ENCODE data around the gene METTL23.

METTL23 gene, protein sequence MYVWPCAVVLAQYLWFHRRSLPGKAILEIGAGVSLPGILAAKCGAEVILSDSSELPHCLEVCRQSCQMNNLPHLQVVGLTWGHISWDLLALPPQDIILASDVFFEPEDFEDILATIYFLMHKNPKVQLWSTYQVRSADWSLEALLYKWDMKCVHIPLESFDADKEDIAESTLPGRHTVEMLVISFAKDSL

DNA sequence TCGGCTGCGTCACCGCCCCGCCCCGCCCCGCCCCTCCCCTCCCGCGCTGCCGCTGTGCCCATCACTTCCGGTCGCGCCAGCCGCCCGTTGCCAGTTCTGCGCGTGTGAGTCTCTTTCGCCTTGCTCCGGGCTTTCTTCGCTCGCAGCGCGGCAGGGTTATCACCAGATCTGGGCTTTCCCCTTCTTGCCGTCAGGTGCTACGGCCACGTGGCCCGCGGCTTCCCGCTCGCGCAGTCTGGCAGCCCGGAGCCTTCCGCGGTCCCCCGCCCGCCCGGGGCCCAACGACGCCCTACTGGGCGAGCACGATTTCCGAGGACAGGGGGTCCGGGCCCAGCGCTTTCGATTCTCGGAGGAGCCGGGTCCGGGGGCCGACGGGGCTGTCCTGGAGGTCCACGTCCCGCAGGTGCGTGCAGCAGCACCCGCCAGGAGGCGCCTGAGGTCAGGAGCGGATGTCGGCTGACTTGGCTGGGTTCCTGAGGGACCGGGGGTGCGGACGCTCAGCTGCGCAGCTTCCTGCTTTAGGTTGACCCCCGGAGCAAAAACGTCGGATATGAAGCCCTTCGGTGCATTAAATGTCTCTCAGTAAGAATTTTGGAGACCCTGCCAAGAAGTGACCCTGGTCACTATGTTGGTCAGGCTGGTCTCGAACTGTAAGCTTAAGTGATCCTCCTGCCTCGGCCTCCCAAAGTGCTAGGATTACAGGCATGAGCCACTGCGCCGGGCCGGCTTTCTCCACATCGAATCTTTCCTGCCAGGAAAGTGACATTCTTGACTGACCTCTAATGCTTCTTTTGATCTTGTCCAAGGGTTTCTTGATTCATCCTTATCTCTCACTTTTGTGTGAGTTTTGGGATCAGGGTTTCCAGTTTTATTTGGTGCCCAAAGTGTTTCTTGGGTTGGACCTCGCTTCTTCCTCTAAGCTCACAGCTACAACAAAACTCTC, at the start of gene METTL23:
TSS of gene METTL23 (plus strand) at position 64 of the 943 bp plus-strand sequence. CDS start 2,872 bp downstream, outside the sequence.
- DNase-seq: peak in 41 of 42 donors; percentile 51 to 85 (median 71)
- intact Hi-C loops (cut with DNase I): loop anchor here (1.0 to 2.0 kb wide), 2 partner anchors 10 to 16 kb away; partner anchors contain the start of genes MXRA7 and SRSF2

DNA sequence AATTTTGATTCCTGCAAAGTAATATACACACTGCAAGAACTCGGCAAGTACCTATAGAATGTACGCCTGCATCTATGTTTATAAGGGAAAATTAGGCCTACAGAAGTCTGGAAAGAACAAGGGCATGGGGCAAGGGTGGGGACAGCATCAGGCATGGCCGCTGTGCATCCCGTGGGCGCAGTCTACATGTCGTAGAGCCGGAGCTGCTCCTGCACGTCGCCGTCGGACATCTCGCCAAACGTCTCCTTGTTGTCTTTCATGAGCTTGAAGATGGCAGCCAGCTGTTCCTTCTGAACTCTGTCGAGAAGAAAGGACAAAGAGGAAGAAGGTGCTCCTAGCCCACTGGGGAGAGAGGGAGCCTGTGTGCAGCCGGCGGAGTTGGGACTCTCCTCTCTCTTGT, 49.2 kb upstream of the METTL23 start:
- intact Hi-C loops (cut with DNase I): no loop called here

DNA sequence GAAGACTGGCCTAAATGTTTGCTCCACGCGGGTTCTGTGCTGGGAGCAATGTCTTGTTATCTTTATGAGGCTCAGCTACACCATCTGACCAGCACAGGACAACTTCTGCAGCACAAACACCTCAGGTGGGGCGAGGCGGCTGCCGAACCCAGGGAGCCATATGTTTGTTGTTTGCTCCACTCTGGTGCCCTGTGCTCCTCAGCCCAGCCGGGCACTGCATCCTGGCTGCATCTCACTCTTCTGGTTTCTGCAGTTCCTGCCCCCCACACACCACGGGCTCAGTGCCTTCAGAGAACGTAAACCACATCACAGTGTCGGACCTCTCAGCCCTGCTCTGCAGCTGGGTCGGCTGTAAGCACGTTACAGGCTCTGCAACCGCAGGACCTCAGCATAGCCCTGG, 48.3 kb upstream of the METTL23 start:
- intact Hi-C loops (cut with DNase I): no loop called here
- DNase-seq: no peak

More for the DNA sequence above, 49.2 kb upstream of the METTL23 start:
- no peak for DNase-seq

DNA sequence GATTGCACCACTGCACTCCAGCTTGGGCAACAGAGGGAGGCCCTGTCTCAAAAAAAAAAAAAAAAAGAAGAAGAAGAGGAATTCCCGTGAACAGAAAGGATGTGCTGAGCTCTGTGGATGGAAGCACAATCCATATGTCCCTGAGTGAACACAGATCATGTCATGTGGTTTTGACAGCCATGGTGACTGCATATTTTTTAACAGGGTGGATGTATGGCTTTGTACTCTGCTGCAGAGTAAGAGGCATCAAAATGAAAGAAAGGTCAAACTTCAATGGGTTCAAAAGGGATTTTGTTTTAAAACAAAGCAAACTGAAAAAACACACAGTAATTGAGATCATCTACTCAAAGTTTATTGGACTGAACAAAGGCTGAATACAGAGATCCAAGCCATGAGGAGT, 47.4 kb upstream of the METTL23 start:
- DNase-seq: no peak
- intact Hi-C loops (cut with DNase I): no loop called here

DNA sequence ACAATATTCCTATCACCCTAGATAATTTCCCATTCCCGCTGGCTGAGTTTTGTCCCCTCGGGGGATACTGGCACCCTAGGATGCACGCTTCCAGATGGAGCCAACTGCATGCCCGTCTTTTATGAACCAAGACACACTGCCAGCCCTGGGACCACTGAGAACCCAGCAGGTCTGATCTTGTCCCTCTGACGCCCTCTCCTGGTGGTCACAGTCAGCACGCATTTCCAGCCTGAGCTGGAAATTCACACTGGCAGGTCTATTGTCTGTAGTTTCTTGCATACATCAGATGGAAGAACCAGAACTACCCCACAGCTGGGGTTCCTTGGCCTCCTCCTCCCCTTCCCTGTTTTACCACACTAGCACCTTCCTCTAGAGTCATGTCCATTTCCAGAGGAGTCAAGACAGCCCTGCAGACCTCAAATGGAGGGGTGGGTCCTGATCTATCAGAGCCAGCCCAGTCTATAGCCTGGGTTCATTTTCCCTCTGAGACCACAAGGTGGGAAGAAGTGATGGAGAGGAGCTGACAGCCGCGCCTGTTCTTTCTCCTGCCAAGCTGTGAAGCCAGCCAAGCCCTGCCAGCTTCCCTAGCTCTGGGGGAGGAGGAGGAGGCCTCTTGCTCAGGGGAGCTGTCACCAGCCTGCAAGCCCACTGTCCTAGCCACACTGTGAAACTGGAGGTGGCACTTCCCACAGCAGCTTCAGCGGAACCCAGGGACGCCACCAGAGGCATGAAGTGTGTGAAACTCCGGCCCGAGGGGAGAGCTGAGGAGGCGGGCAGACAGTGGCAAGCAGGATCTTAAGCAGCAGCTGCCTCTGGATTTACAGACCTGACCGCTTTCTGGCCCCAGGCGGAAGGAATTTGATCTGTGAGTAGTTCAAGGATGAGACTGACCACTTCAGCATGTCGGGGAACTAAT, 45.2 kb upstream of the METTL23 start:
- DNase-seq: peak; percentile 54 to 88 (median 75)
- intact Hi-C loops (cut with DNase I): no loop called here

DNA sequence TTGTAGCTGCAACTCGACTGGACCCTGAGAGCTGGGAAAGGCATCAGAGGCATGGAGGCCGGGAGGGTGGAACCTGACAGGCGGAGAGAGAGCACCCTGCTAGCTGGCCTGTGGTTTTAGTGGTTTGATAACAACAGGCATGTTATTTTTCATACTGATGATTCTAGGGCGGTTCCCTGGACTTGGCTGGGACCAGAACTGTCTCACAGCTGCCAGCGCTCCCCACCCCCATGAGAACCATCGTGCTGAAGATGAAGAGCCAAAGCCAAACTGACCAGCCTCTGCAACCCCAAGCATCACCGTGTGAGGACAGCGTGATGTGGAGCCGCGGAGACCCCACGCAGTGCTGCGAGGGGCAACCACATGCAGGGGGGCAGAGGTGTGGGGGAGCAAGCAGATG, 44.3 kb upstream of the METTL23 start:
- no peak for DNase-seq
- intact Hi-C loops (cut with DNase I): no loop called here

DNA sequence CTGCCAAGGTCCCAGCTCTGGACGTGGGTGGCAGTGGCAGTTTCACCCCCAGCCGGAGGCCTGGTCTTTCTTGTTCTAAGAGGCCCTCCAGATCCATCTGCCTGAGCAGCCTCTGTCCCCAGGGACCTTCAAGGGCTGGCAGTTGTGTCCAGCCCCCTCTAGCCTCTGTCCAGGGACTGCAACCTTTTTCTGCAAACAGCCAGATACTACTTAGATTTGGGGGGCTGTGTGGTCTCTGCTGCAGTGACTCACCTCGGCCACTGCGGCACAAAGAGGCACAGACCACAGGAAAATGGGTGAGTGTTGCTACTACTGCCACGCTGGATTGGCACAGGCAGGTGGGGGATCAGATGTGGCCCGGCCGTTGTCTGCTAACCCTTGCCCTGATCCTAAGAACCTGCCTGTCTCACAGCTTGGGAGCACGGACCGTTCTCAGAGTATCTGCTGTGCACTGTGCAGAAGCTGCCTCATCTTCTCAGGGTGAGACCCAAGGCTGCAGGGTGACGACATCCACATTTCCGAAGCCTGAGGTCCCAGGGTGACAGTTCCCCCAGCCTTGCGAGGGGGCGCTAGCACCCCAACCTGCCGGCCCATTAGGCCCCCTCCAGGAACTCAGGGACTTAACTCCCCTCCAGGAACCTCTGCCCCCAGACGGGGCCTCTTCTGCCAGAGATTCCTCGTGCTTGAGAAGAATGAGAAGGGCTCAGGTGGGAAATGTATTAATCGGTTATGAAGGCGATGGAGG, 43.5 kb upstream of the METTL23 start:
- intact Hi-C loops (cut with DNase I): no loop called here
- DNase-seq: no peak

DNA sequence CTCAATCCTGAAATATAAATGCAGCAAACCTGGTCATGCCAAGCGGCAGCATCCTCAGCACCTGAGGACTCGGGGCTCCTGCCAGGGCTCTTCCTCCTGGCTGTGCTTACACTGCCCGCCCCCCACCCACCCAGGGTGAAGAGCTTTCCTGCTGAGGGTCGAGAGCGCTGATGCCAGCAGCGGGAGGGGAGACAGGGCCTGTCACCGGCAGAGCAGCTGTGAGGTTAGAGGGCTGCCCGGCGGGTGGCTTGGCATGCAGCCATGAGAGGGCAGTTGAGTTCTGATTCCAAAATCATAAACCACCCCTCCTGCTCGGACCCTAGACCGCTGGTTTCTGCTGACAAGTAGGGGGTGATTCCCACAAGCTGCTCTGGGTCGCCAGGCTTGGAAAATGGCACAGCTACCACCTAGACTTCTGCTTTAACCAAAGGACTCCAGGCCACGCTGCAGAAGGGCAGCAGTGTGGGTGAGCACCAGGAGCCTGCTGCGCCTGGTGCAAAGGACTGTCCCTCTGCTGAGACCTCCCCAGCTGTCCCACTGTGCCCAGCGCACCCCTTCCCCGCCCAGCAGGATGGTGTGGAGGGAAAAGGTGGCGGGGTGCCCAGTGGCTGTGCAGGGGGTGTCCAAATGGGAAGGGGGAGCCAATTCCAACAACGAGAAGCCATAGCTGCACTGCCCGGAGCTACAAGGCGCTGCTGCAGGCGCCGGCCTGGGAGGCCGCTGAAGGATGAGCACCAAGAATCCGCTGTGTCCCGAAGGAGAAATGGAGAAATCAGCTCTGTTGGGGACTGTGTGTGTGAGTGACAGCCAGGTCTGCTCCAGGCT, 42.5 kb upstream of the METTL23 start:
- intact Hi-C loops (cut with DNase I): no loop called here
- no peak for DNase-seq

DNA sequence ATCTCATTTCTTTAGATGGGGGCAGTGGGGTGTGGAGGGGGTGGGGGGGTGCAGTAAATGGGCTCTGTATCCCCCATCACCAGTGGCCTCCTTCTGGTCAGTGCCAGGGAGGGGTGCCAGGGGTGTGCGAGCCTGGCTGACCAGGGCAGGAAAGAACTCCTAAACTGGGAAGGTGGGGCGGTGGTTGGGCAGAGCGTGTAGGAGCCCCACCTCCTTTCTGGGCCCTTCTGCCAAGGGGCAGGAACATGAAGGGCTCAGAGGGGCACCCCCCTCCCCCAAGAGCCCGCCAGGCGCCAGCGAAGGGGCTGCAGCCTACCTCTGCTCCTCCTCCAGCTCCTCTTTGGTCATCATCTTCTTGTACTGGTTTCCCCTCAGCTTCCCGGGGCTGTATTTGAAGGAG, 41.9 kb upstream of the METTL23 start:
- DNase-seq: no peak
- intact Hi-C loops (cut with DNase I): no loop called here

DNA sequence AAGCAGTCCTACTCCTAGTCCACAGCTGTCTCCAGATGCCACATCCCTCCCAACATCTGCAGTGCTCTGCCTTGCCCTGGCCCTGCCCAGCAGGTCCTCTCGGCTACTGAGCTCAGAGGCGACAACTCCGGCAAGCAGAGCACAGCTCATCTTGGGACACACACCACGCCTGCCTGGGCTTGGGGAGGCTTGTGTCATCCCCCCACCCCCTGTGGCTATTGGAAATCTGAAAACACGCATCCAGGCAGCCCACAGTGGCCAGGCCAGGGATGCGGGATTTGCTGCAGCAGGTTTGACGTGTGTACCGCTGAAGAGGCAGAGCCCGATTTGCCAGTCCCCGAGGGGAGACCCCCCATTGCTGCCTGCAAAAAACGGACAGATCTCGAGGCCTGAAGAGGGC, 41.3 kb upstream of the METTL23 start:
- DNase-seq: no peak
- intact Hi-C loops (cut with DNase I): no loop called here

DNA sequence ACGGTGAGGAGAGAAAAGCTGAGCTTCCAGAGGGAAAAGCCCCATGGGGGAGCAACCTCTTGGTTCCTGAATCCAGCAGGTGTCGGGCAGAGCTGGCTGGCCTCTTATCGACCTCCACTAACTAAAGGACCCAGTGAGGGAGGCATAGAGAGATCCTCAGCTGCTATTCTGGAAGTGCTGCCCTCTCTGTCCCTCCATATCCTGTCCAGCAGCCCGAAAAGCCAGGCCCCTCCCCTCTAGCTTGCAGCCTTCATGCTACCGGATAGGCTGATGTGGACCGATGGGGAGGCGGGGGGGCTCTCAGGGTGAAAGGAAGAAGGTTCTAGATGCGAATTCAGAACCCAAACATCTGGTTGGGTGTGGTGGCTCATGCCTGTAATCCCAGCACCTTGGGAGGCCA, 40.8 kb upstream of the METTL23 start:
- intact Hi-C loops (cut with DNase I): no loop called here

DNA sequence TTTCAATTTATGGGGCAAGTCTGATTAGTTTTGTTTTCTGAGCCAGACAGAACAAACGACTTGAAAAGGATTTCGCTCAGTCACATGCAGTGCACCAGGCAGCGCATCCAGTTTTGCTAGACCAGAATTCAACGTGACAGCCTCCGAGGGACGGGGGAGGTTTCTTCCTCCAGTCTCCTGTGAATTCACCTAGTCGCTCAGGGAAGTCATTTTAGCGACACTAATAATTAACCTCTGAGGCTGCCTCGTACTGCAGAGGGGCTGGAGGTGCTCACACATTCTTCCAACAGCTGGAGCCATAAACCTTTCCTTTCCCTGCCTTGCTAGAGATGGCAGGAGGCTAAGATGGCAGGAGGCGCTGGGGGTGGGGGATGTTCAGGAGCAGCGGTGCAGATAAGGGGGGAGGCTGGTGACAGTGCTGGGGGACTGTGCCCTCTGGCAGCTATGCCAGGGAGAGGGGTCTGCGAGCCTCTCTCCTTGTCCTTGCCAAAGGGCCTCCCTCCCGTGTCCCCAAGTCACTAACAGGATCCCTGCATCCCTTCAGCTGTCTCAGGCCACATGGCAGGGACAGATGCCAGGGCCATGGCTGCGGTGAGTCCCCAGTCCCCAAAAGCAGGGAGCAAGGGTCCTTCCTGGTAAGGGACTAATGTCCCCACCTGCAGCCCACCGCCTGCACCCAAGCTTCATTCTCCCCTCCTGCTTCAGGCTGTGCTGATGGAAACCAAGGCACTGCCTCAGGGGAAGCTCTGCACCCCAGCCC, 39.9 kb upstream of the METTL23 start:
- peak in 36 of 42 donors; percentile 44 to 91 (median 72) for DNase-seq
- intact Hi-C loops (cut with DNase I): no loop called here

More for the DNA sequence above, 40.8 kb upstream of the METTL23 start:
- DNase-seq: no peak

DNA sequence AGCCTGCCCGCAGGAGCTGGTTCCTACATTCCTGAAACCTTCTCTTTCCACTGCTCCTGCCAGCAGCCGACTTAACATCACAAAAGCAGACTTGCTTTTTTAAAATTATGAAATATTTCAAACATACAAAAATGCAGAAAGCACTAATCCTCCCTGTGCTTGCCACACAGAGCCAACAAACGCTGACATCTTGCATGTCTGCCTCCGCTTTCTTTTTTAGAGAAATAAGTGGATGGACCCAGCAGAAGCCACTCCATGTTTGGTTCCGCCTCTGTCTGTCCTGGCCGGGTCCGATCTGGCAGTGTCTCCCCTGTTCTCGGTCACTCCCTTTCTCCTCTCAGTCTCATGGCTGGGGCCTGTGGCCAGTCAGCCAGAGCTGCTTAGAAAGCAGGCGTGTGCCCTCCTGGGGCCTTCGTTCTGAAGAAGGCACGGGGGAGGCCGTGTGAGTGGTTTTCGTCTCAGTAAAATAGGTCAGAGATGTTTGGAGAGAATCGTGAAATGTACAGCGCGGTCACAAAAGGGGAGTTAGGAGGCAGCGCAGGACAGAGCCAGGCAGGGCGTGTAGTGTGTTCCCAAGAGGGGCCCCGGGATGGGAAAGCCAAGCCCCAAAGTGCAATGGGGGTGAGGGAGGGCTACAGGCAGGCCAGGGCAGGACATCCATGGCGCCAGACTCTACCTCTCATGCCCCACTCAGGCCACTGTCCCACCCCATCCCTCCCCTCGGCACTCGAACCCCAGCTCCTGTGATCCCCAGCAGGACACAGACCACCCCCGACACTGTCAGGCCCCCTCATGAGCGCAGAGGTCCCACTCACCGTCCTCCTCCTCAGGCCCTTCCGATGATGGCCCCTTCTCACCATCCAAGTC, 39.1 kb upstream of the METTL23 start:
- peak in 17 of 42 donors; percentile 36 to 77 (median 54) for DNase-seq
- intact Hi-C loops (cut with DNase I): no loop called here

DNA sequence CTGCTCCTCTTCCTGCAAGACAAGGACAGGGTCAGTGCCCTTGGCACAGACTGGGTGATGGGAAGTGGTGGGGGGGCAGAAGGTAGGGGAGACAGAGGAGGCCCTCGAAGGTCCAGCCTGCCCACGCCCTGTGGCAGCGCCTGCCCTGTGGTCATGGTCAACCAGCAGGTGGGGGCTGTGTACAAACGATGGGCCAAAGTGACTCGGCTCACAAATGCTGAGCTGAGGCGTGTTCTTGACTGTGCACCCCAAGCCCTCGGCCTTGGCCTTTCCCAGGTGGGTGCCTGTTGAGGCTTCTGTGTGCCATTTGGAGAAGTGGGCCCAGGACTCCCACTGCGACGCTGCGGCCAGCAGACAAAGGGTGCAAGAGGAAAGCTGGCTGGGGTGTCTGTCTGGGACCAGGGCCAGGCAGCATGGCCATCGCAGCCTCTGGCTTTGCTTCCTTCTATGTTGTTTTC, 38.4 kb upstream of the METTL23 start:
- DNase-seq: no peak
- intact Hi-C loops (cut with DNase I): no loop called here

DNA sequence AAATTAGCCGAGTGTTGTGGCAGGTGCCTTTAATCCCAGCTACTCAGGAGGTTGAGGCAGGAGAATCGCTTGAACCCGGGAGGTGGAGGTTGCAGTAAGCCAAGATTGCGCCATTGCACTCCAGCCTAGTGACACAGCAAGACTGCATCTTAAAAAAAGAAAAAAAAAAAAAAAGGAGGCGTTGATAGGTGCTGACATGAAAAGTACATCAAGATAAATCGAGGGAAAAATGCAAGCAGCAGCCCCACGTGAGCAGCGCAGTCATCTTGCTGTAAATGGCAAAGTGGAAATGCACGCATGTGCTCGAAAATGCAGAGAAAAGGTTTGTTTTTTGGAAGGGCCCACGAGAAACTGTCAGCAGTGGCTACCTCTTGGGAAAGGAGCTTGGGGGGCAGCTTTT, 36.8 kb upstream of the METTL23 start:
- DNase-seq: peak in 36 of 42 donors; percentile 47 to 87 (median 72)
- intact Hi-C loops (cut with DNase I): no loop called here
